K562 (cell line): ENCODE results near the gene ZNF181. TPM values are rescaled to one million over a fixed set of nuclear protein-coding genes. Genes with fewer than 3 reads are reported as not detected.
A peak's percentile ranks its signal among the peaks of the same experiment; 100 is the strongest.

Source experiments
- CREB1 ChIP-seq, 2 experiments: sonication (generic) in 1 of 2; formaldehyde crosslinking in 1 of 2; IDR thresholded peaks; 2 replicates each; pipeline versions ENCODE4 v1.6.1 to v1.8.0; 2012 to 2022; ENCODE audit warnings: inconsistent platforms in 1 of 2, mild to moderate bottlenecking in 1 of 2, missing genetic modification reagents in 1 of 2, moderate library complexity in 1 of 2
- CREM ChIP-seq: IDR thresholded peaks from 2 replicates; pipeline ENCODE4 v1.6.1; 2014; ENCODE audit warnings: antibody characterized with exemption, low read depth
- FOXK2 ChIP-seq, 2 experiments: fragments of 450-650 bp; IDR thresholded peaks in 1 of 2; conservative IDR thresholded peaks in 1 of 2; 2 replicates each; pipeline ENCODE4 v1.6.1; 2016; ENCODE audit warnings: low read depth in 2 of 2, mild to moderate bottlenecking in 1 of 2
- LCOR ChIP-seq: sonication (generic); formaldehyde crosslinking; IDR thresholded peaks from 2 replicates; pipeline ENCODE4 v1.8.0; 2022; ENCODE audit warnings: mild to moderate bottlenecking, missing genetic modification reagents
- NUFIP1 ChIP-seq: fragments of 450-650 bp; IDR thresholded peaks from 2 replicates; pipeline ENCODE4 v1.6.1; 2018; ENCODE audit not compliant: partially characterized antibody
- POLR2AphosphoS5 ChIP-seq: IDR thresholded peaks from 2 replicates; pipeline ENCODE4 v1.6.1; 2011; ENCODE audit warnings: mild to moderate bottlenecking, low read depth, low read length, moderate library complexity; ENCODE audit not compliant: control insufficient read depth, insufficient read depth
- polyA plus RNA-seq, 8 experiments: library from polyadenylated mRNA; depleted of rRNA in 4 of 8; stranded (reverse) in 5 of 8; unstranded in 3 of 8; fragments of >200 nt; fragmentation: Nextera tagmentation in 2 of 8; fragmentation: Illumina TruSeq in 1 of 8; extraction: Ambion mirVana in 2 of 8; extraction: Trizol in 1 of 8; gene quantifications; 2 replicates each; pipeline versions ENCODE4 v1.2.1 to v1.2.3, GENCODE V29; 2011 to 2014; ENCODE audit warnings: inconsistent platforms in 1 of 8, missing spikeins in 1 of 8
- total RNA-seq, 7 experiments: library from RNA; depleted of rRNA in 6 of 7; stranded (reverse); fragments of >200 nt in 6 of 7; fragmentation: Illumina TruSeq in 2 of 7; extraction: Trizol in 2 of 7; gene quantifications; 2 replicates each; pipeline versions ENCODE4 v1.2.1 to v1.2.3, GENCODE V29; 2011 to 2021; ENCODE audit warnings: low replicate concordance in 1 of 7
- TF ChIP-seq, protein P1 (sequence below): fragments of 250-450 bp; sonication (Bioruptor Pico); IDR thresholded peaks from 2 replicates; pipeline ENCODE4 v1.5.0; 2020; ENCODE audit warnings: mild to moderate bottlenecking
- TF ChIP-seq, protein P2 (sequence below): sonication (generic); formaldehyde crosslinking; IDR thresholded peaks from 2 replicates; pipeline ENCODE4 v1.9.0; 2022; ENCODE audit warnings: mild to moderate bottlenecking, missing genetic modification reagents
- TF ChIP-seq, protein P3 (sequence below): sonication (generic); formaldehyde crosslinking; IDR thresholded peaks from 2 replicates; pipeline ENCODE4 v1.8.0; 2022; ENCODE audit warnings: mild to moderate bottlenecking, low read depth, missing genetic modification reagents
- TF ChIP-seq, protein P4 (sequence below): fragments of 450-650 bp; IDR thresholded peaks from 2 replicates; pipeline ENCODE4 v1.6.1; 2017; ENCODE audit warnings: antibody characterized with exemption, mild to moderate bottlenecking
- TF ChIP-seq, protein P5 (sequence below): IDR thresholded peaks from 2 replicates; pipeline ENCODE4 v1.6.1; 2011; ENCODE audit warnings: borderline replicate concordance, low read depth, mild to moderate bottlenecking, moderate library complexity, low read length; ENCODE audit not compliant: insufficient read depth, poor library complexity, severe bottlenecking

The ZNF181 gene
- total and polyA plus RNA-seq, 9 of the 15 experiments (the other 6 are each of a cell fraction or from before 2014, with no cell fraction given), result 4.3 to 20.3 (median 12.1) TPM

DNA sequence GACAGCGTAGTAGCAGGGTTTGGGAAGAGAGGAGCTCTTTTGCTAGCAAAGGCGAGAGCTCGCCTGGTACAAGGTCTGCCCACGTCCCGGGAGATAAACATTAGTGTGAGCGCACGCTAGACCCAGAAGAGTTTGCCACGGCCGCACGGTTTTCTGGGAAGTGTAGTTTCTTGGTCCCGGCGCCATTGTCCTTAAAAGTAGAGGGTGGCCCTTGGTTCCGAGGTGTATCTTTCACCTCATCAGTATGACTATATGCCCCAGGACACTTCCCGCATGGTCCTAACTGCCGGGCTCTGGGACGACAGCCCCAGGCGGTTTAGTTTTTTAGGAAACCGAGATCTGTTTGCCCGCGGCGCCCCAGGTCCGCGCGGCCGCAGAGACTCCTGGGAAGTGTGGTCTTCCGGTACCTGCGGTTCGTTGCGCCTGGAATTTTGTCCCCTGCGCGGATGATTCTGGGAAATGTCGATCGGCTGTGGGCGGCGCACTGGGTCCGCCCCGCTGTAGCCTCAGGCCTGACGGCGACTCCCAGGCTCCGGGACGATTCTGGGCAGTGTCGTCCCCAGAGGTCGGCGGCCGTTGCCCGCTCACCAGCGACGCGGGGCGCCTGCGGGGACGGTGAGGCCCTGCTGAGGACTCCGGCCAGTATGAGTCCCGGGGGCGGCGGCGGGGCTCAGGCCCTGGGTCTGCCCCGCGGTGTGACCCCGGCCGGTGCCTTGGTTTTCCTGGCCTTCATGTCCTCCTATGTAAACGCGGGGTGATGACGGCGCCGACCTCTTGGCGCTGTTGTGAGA is at the start of gene ZNF181 (continued):
- TF ChIP-seq, protein P1, sequence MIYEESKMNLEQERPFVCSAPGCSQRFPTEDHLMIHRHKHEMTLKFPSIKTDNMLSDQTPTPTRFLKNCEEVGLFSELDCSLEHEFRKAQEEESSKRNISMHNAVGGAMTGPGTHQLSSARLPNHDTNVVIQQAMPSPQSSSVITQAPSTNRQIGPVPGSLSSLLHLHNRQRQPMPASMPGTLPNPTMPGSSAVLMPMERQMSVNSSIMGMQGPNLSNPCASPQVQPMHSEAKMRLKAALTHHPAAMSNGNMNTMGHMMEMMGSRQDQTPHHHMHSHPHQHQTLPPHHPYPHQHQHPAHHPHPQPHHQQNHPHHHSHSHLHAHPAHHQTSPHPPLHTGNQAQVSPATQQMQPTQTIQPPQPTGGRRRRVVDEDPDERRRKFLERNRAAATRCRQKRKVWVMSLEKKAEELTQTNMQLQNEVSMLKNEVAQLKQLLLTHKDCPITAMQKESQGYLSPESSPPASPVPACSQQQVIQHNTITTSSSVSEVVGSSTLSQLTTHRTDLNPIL (CRISPR knock-in tag), result no peak
- TF ChIP-seq CREB1 (IDR thresholded peaks at IDR 0.05) (no peak), CREB1 (CRISPR knock-in tag; IDR thresholded peaks at IDR 0.05) (peak; percentile 97), NUFIP1 (peak; percentile 13), POLR2AphosphoS5 (peak; percentile 71), LCOR (CRISPR knock-in tag) (0 out of 2 replicates have a peak, but pooled peaks have one; percentile 49), CREM (no peak), FOXK2 (conservative IDR thresholded peaks at IDR 0.05 in 1 of 2, IDR thresholded peaks at IDR 0.05 in 1 of 2; ENCODE audit: low read depth in 2 of 2) (peak; percentile 97 to 98)
- TF ChIP-seq, protein P2, sequence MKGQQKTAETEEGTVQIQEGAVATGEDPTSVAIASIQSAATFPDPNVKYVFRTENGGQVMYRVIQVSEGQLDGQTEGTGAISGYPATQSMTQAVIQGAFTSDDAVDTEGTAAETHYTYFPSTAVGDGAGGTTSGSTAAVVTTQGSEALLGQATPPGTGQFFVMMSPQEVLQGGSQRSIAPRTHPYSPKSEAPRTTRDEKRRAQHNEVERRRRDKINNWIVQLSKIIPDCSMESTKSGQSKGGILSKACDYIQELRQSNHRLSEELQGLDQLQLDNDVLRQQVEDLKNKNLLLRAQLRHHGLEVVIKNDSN (CRISPR knock-in tag), result peak; percentile 48; the same call in 1 of the 2 replicates
- TF ChIP-seq, protein P3, sequence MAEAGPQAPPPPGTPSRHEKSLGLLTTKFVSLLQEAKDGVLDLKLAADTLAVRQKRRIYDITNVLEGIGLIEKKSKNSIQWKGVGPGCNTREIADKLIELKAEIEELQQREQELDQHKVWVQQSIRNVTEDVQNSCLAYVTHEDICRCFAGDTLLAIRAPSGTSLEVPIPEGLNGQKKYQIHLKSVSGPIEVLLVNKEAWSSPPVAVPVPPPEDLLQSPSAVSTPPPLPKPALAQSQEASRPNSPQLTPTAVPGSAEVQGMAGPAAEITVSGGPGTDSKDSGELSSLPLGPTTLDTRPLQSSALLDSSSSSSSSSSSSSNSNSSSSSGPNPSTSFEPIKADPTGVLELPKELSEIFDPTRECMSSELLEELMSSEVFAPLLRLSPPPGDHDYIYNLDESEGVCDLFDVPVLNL (CRISPR knock-in tag), result 0 out of 2 replicates have a peak, but pooled peaks have one; percentile 34
- TF ChIP-seq, protein P4, sequence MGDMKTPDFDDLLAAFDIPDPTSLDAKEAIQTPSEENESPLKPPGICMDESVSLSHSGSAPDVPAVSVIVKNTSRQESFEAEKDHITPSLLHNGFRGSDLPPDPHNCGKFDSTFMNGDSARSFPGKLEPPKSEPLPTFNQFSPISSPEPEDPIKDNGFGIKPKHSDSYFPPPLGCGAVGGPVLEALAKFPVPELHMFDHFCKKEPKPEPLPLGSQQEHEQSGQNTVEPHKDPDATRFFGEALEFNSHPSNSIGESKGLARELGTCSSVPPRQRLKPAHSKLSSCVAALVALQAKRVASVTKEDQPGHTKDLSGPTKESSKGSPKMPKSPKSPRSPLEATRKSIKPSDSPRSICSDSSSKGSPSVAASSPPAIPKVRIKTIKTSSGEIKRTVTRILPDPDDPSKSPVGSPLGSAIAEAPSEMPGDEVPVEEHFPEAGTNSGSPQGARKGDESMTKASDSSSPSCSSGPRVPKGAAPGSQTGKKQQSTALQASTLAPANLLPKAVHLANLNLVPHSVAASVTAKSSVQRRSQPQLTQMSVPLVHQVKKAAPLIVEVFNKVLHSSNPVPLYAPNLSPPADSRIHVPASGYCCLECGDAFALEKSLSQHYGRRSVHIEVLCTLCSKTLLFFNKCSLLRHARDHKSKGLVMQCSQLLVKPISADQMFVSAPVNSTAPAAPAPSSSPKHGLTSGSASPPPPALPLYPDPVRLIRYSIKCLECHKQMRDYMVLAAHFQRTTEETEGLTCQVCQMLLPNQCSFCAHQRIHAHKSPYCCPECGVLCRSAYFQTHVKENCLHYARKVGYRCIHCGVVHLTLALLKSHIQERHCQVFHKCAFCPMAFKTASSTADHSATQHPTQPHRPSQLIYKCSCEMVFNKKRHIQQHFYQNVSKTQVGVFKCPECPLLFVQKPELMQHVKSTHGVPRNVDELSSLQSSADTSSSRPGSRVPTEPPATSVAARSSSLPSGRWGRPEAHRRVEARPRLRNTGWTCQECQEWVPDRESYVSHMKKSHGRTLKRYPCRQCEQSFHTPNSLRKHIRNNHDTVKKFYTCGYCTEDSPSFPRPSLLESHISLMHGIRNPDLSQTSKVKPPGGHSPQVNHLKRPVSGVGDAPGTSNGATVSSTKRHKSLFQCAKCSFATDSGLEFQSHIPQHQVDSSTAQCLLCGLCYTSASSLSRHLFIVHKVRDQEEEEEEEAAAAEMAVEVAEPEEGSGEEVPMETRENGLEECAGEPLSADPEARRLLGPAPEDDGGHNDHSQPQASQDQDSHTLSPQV, result peak; percentile 70; the same call in 1 of the 2 replicates
- TF ChIP-seq, protein P5, sequence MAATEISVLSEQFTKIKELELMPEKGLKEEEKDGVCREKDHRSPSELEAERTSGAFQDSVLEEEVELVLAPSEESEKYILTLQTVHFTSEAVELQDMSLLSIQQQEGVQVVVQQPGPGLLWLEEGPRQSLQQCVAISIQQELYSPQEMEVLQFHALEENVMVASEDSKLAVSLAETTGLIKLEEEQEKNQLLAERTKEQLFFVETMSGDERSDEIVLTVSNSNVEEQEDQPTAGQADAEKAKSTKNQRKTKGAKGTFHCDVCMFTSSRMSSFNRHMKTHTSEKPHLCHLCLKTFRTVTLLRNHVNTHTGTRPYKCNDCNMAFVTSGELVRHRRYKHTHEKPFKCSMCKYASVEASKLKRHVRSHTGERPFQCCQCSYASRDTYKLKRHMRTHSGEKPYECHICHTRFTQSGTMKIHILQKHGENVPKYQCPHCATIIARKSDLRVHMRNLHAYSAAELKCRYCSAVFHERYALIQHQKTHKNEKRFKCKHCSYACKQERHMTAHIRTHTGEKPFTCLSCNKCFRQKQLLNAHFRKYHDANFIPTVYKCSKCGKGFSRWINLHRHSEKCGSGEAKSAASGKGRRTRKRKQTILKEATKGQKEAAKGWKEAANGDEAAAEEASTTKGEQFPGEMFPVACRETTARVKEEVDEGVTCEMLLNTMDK, result no peak
